Measurements from ENCODE around the gene CCNL2. TPM values are rescaled to one million over a fixed set of nuclear protein-coding genes. Genes with fewer than 3 reads are reported as not detected.

Gene CCNL2
- total RNA-seq, 1 donor from 2014 or later = 319 TPM

DNA sequence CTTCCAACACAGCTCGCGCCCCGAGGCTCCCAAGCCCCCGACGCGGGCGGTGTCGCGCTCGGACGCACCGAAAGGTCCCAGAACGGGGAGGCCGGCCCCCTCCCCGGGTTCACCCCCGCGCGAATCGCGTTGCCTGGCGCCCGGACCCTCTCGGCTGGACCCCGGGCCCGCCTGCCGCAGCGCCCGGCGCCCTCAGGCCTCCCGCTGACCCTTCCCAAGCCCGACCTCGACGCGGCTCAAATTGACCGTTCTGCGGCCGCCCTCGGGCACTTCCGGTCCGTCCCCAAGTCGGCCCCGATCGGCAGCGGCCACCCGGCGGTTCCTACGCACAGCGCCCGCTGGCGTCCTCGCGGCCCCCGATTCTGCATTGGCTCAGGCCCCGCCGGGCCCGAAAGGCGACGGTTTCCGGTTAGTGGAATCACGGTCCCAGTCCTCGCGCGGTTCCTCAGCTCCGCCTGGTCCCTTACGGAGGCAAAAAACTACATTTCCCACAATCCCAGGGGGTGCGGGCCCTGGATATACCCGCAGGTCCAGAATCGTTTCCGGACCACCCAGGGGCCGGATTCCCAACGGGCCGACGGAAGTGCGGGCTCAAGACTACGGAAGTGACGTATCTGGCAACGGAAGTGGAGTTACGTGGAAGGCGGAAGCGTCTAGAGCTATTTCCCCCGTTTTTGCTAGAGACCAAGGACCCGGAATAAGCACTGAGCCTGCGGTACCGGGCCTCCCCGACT, 24.0 kb downstream of the CCNL2 start, which contains the start of gene AURKAIP1:
Gene AURKAIP1 (minus strand): TSS at position 279 of the 734 bp plus-strand sequence. CDS start 451 bp downstream, outside the sequence.
- H3K36me3 ChIP-seq = peaks cover 0 to 9% of the 10 kb centered on the region in 2 donors
- H3K4me1 ChIP-seq = peaks cover 40% of the 10 kb centered on the region
- H3K27me3 ChIP-seq = no peaks in the 10 kb centered on the region
- TF ChIP-seq CTCF (IDR thresholded peaks at IDR 0.05) (peak in 2 of 3 experiments; percentile 7 to 29), POLR2A (IDR thresholded peaks at IDR 0.05) (no peak), POLR2AphosphoS5 (IDR thresholded peaks at IDR 0.05; ENCODE audit: insufficient read depth in 1 of 2, low read depth in 1 of 2) (peak; percentile 94 to 100)
- peak within 1 kb of the TSS; percentile 93 to 99 for H3K4me3 ChIP-seq
- H3K27ac ChIP-seq = peak within 1 kb of the TSS; percentile 93
- intact Hi-C loops (cut with DNase I) = loop anchor here (2.0 kb wide), 1 partner anchor 24 kb away; the partner anchor contains the start of gene CCNL2
- no peaks in the 10 kb centered on the region for H3K9me3 ChIP-seq
- DNase-seq (ENCODE audit: extremely low spot score in 2 of 2) = peak; percentile 99

DNA sequence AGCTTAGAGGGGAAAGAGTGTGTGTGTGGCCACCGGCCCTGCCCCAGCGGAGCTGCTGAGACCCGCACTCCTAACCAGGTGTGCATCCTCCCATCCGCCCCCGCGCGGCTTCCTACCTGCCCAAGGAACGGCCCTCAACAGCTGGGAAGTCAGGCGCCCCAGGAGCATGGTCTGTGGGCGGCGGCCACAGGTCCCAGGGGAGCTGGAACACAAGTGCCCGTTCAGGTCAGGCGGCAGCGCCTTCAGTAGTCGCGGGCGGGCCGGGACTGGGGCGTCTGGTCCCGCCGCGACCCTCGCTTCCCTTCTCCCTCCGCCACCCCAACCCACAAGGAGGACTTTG, 24.6 kb downstream of the CCNL2 start:
- peak overlapping the region; percentile 93 for H3K27ac ChIP-seq
- no peak for TF ChIP-seq CTCF (IDR thresholded peaks at IDR 0.05)
- intact Hi-C loops (cut with DNase I) = loop anchor here (2.0 kb wide), 1 partner anchor 24 kb away; the partner anchor contains the start of gene CCNL2
- DNase-seq (ENCODE audit: extremely low spot score in 2 of 2) = no peak
- H3K36me3 ChIP-seq = peaks cover 0 to 9% of the 10 kb centered on the region in 2 donors
- H3K9me3 ChIP-seq = no peaks in the 10 kb centered on the region
- H3K4me1 ChIP-seq = peaks cover 40% of the 10 kb centered on the region
- H3K4me3 ChIP-seq = peak overlapping the region; percentile 93 to 99
- no peaks in the 10 kb centered on the region for H3K27me3 ChIP-seq

- peak overlapping the region; percentile 93 to 99 for H3K4me3 ChIP-seq
- H3K27ac ChIP-seq = peak overlapping the region; percentile 93
- peak in 1 of 2 donors; percentile 83 for DNase-seq (ENCODE audit: extremely low spot score in 2 of 2)
- peaks cover 40% of the 10 kb centered on the region for H3K4me1 ChIP-seq
- no peaks in the 10 kb centered on the region for H3K9me3 ChIP-seq
- no peak for TF ChIP-seq POLR2A (IDR thresholded peaks at IDR 0.05)
- TF ChIP-seq CTCF (IDR thresholded peaks at IDR 0.05) = no peak
- no peak for TF ChIP-seq POLR2AphosphoS5 (IDR thresholded peaks at IDR 0.05; ENCODE audit: insufficient read depth in 1 of 2, low read depth in 1 of 2)
- intact Hi-C loops (cut with DNase I) = loop anchor here (2.0 kb wide), 1 partner anchor 25 kb away; the partner anchor contains the start of gene CCNL2
- peaks cover 0 to 9% of the 10 kb centered on the region in 2 donors for H3K36me3 ChIP-seq
- no peaks in the 10 kb centered on the region for H3K27me3 ChIP-seq
These were observed 25.1 kb downstream of the CCNL2 start for GRCh38 chr1:1373815-1374588.

DNA sequence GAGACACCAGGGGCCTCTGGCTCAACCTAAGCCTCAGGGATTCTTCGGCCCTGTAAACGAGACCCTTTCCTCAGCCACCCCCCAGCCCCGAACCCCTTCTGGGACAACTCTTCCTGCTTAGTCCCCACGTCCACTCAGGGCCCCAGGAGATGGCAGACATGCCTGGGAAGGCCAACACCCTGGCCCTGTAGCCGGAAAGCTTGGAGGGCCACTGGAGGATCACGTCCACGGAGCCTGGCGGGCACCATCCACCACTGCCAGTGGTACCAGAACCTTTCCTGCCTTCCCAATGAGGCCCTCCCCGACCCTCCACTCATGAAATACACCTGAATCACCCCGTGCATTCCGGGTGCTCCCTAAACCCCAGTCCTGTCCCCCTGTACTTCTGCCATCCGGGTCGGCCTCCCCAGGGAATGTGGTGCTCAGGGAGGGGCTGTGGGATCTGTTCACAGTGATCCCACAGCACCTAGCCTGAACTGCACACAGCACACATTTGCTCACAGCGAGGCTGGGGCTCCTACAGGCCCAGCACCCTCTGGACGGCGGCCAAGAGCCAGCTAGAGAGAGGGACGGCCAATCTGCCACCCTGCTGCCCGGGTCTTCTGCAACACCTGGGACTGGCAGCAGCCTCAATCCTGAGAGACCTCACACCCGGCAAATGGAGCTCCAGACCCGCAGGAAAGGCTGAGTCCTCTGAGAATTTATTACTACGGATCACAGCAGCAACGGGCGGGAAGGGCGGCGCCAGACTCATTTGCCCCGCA, 25.9 kb downstream of the CCNL2 start:
- TF ChIP-seq POLR2AphosphoS5 (IDR thresholded peaks at IDR 0.05; ENCODE audit: insufficient read depth in 1 of 2, low read depth in 1 of 2) = no peak
- no peaks in the 10 kb centered on the region for H3K27me3 ChIP-seq
- peaks cover 40% of the 10 kb centered on the region for H3K4me1 ChIP-seq
- H3K4me3 ChIP-seq = peak overlapping the region in 1 of 2 donors; percentile 93
- no peak for DNase-seq (ENCODE audit: extremely low spot score in 2 of 2)
- no peaks in the 10 kb centered on the region for H3K9me3 ChIP-seq
- peaks cover 0 to 9% of the 10 kb centered on the region in 2 donors for H3K36me3 ChIP-seq
- intact Hi-C loops (cut with DNase I) = no loop called here
- no peak overlapping the region for H3K27ac ChIP-seq

Measured in vagina (tissue), 2 donors.